H1 (cell line): ENCODE results near the gene SLAIN2. TPM values are rescaled to one million over a fixed set of nuclear protein-coding genes. Genes with fewer than 3 reads are reported as not detected.

ENCODE experiments used
- ATF2 ChIP-seq: IDR thresholded peaks from 2 replicates; pipeline ENCODE4 v1.6.1; 2012; ENCODE audit warnings: low read length, inconsistent platforms
- BCL11A ChIP-seq, 2 experiments: IDR thresholded peaks; one replicate each; pipeline ENCODE4 v1.6.1; 2011; ENCODE audit warnings: low read depth in 2 of 2, low read length in 2 of 2, mild to moderate bottlenecking in 2 of 2
- E2F6 ChIP-seq: IDR thresholded peaks from 2 replicates; pipeline ENCODE4 v1.6.1; 2012; ENCODE audit warnings: inconsistent platforms
- POU5F1 ChIP-seq: IDR thresholded peaks from 2 replicates; pipeline ENCODE4 v1.6.1; 2011; ENCODE audit warnings: low read depth, mild to moderate bottlenecking, low read length, moderate library complexity
- SIN3A ChIP-seq, 2 experiments: IDR thresholded peaks in 1 of 2; conservative IDR thresholded peaks in 1 of 2; 2 replicates each; pipeline ENCODE4 v1.6.1; 2011 to 2012; ENCODE audit warnings: low read length in 2 of 2, improper control_type of control experiment in 1 of 2, low read depth in 1 of 2, mild to moderate bottlenecking in 1 of 2
- TBP ChIP-seq: IDR thresholded peaks from 2 replicates; pipeline ENCODE4 v1.6.1; 2011; ENCODE audit warnings: low read depth, low read length, improper control_type of control experiment
- polyA plus RNA-seq, 7 experiments: library from polyadenylated mRNA; depleted of rRNA in 3 of 7; stranded (reverse) in 5 of 7; unstranded in 2 of 7; fragments of >200 nt in 5 of 7; fragments of 200-250 nt in 2 of 7; gene quantifications; 1 replicate in 5 of 7; 2 replicates in 1 of 7; 4 replicates in 1 of 7; pipeline versions ENCODE4 v1.2.1 to v1.2.3, GENCODE V29; 2011 to 2013; ENCODE audit warnings: missing spikeins in 2 of 7, mixed read lengths in 2 of 7
- total RNA-seq: library from RNA; stranded (reverse); fragmentation: NEBNext Ultra II Directional; extraction: Animal tissue kit (Norgen Biotek cat#: 25700); gene quantifications from 2 replicates; pipeline ENCODE4 v1.2.1, GENCODE V29; 2021

SLAIN2 gene
- total and polyA plus RNA-seq, 2 of the 8 experiments (the other 6 are each of a cell fraction or from before 2014, with no cell fraction given) = 8.2 to 40.0 TPM

DNA sequence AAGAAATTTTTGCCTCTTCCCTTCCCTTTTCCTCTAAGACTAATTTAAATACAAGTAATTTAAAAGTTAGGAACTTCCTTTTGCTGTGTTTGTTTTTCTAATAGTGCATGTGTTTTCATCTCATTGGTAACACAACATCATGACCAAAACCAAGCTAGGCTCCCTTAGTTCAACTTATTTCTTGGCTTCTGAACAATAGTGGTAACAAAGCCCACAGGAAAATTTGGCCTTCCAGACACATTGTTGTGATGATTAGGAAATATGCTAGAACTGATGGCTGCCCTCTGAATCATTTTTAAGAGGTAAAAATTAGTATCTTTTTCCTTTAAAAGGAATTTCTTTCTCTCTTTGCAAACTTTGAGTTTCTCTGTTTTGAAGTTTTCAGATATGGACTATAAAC, 46.2 kb upstream of the SLAIN2 start (continued):
- TF ChIP-seq E2F6 (no peak), SIN3A (conservative IDR thresholded peaks at IDR 0.05 in 1 of 2, IDR thresholded peaks at IDR 0.05 in 1 of 2; ENCODE audit: low read depth in 1 of 2, low read length in 2 of 2) (no peak), TBP (no peak), POU5F1 (no peak), ATF2 (no peak), BCL11A (IDR thresholded peaks at IDR 0.05; ENCODE audit: low read depth in 2 of 2, low read length in 2 of 2) (no peak)
